ENCODE measurements around the gene P2RX3.

DNA sequence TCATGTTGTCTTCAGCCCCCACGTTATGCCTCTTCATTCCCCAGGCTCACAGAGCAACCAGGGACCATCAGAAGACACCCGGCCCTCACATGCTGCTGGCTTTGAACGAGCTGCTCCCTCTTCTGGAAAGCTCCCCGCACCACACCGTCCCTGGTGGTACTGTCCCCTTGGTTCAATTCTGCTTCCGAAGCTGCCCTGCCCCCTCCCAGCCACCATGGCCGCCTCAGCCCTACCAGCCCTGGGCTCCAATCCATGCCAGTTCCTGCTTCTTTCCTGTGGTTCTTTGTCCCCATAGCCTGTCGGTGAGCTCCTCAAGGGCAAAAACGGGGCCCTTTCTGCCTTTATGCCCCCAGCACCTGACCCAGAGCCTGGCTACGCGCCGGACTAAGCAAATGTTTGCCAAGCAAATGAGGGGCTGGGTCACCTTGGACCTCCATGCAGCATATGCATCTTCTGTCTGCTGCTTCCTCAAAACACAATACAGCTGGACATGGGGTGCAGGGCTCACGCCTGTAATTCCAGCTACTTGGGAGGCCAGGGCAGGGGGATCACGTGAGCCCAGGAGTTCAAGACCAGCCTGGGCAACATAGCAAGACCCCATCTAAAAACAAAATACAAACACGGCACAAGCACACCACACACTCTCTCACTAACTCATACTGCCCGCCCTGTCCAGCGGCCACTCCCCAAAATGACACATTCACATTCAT, 34.7 kb upstream of the P2RX3 start:
- TF ChIP-seq, protein P1, sequence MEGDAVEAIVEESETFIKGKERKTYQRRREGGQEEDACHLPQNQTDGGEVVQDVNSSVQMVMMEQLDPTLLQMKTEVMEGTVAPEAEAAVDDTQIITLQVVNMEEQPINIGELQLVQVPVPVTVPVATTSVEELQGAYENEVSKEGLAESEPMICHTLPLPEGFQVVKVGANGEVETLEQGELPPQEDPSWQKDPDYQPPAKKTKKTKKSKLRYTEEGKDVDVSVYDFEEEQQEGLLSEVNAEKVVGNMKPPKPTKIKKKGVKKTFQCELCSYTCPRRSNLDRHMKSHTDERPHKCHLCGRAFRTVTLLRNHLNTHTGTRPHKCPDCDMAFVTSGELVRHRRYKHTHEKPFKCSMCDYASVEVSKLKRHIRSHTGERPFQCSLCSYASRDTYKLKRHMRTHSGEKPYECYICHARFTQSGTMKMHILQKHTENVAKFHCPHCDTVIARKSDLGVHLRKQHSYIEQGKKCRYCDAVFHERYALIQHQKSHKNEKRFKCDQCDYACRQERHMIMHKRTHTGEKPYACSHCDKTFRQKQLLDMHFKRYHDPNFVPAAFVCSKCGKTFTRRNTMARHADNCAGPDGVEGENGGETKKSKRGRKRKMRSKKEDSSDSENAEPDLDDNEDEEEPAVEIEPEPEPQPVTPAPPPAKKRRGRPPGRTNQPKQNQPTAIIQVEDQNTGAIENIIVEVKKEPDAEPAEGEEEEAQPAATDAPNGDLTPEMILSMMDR (IDR thresholded peaks at IDR 0.05 in 4 of 5, conservative IDR thresholded peaks at IDR 0.05 in 1 of 5), result no peak
- TF ChIP-seq POLR2A (IDR thresholded peaks at IDR 0.05), result no peak

Data from gastrocnemius medialis (tissue), 4 donors.